Activated naive CD8-positive, alpha-beta T cell treated with anti-CD3 and anti-CD28 coated beads, Interleukin-2, amount 50 U/mL, for 24 hours (primary cell): ENCODE measurements around the gene LLGL2.
"Not testable (repeated sequence)": the region's sequence is repeated elsewhere in the genome, so short reads cannot be mapped to it uniquely, and the experiment has no call there.

Experiments used
- ATAC-seq: fragments of 150-1000 bp; cut with Tn5 transposase; one replicate; pipeline ENCODE4 v1.10.0; 2021
- DNase-seq: peaks from one replicate; pipeline ENCODE4 v3.0.0; 2021
- H3K27ac Mint-ChIP-seq: one replicate; pipeline ENCODE4 v1.8.0; 2021; ENCODE audit warnings: mild to moderate bottlenecking, mixed read lengths
- H3K27me3 Mint-ChIP-seq: one replicate; pipeline ENCODE4 v1.8.0; 2021; ENCODE audit warnings: mixed read lengths
- H3K36me3 Mint-ChIP-seq: one replicate; pipeline ENCODE4 v1.8.0; 2021; ENCODE audit warnings: low read depth, mixed read lengths
- H3K4me1 Mint-ChIP-seq: one replicate; pipeline ENCODE4 v1.8.0; 2021; ENCODE audit warnings: mixed read lengths
- H3K4me3 Mint-ChIP-seq: one replicate; pipeline ENCODE4 v1.8.0; 2021; ENCODE audit warnings: mild to moderate bottlenecking, moderate library complexity, mixed read lengths
- H3K9me3 Mint-ChIP-seq: one replicate; pipeline ENCODE4 v1.8.0; 2021; ENCODE audit warnings: mixed read lengths

LLGL2 gene

GRCh38 chr17:75584849-75585175, 59.3 kb downstream of the LLGL2 start:
- Mint-ChIP-seq H3K4me1 (peaks cover 14% of the 10 kb centered on the region), H3K27ac (no peak overlapping the region), H3K27me3 (no peaks in the 10 kb centered on the region), H3K36me3 (no peaks in the 10 kb centered on the region), H3K4me3 (no peak overlapping the region), H3K9me3 (no peaks in the 10 kb centered on the region)
- no peak for ATAC-seq
- DNase-seq: no peak

- ATAC-seq (peak; percentile 58), DNase-seq (peak; percentile 73)
- no peaks in the 10 kb centered on the region for H3K27me3 Mint-ChIP-seq
- peaks cover 7% of the 10 kb centered on the region for H3K4me1 Mint-ChIP-seq
- no peaks in the 10 kb centered on the region for H3K9me3 Mint-ChIP-seq
- no peaks in the 10 kb centered on the region for H3K36me3 Mint-ChIP-seq
- peak within 1 kb of the TSS; percentile 65 for H3K4me3 Mint-ChIP-seq
- no peak within 1 kb of the TSS for H3K27ac Mint-ChIP-seq
These were observed 62.4 kb downstream of the LLGL2 start, which contains the start of gene MYO15B for GRCh38 chr17:75587675-75588595. Gene MYO15B, plus strand, starts transcription at chr17:75587800. Its CDS starts 258 bp downstream, at chr17:75588058.

- ATAC-seq (peak; percentile 7), DNase-seq (no peak)
- Mint-ChIP-seq H3K27ac (no peak overlapping the region), H3K9me3 (no peaks in the 10 kb centered on the region), H3K4me3 (peak overlapping the region; percentile 65), H3K4me1 (peaks cover 7% of the 10 kb centered on the region), H3K27me3 (no peaks in the 10 kb centered on the region), H3K36me3 (no peaks in the 10 kb centered on the region)
These were observed 63.1 kb downstream of the LLGL2 start for GRCh38 chr17:75588596-75589011.

GRCh38 chr17:75589012-75589918, 63.8 kb downstream of the LLGL2 start:
- H3K4me1 Mint-ChIP-seq: peaks cover 7% of the 10 kb centered on the region
- no peaks in the 10 kb centered on the region for H3K27me3 Mint-ChIP-seq
- DNase-seq (peak; percentile 100), ATAC-seq (peak; percentile 83)
- H3K4me3 Mint-ChIP-seq: peak overlapping the region; percentile 61
- H3K27ac Mint-ChIP-seq: no peak overlapping the region
- H3K9me3 Mint-ChIP-seq: no peaks in the 10 kb centered on the region
- no peaks in the 10 kb centered on the region for H3K36me3 Mint-ChIP-seq

GRCh38 chr17:75589919-75590303, 64.4 kb downstream of the LLGL2 start:
- no peaks in the 10 kb centered on the region for H3K9me3 Mint-ChIP-seq
- H3K4me1 Mint-ChIP-seq: peaks cover 7% of the 10 kb centered on the region
- DNase-seq: no peak
- no peak for ATAC-seq
- H3K36me3 Mint-ChIP-seq: no peaks in the 10 kb centered on the region
- H3K4me3 Mint-ChIP-seq: peak overlapping the region; percentile 28
- no peaks in the 10 kb centered on the region for H3K27me3 Mint-ChIP-seq
- no peak overlapping the region for H3K27ac Mint-ChIP-seq

- H3K9me3 Mint-ChIP-seq: no peaks in the 10 kb centered on the region
- DNase-seq (no peak), ATAC-seq (no peak)
- H3K36me3 Mint-ChIP-seq: no peaks in the 10 kb centered on the region
- no peak overlapping the region for H3K27ac Mint-ChIP-seq
- H3K4me1 Mint-ChIP-seq: peaks cover 7% of the 10 kb centered on the region
- no peaks in the 10 kb centered on the region for H3K27me3 Mint-ChIP-seq
- H3K4me3 Mint-ChIP-seq: peak overlapping the region; percentile 28
These were observed 64.8 kb downstream of the LLGL2 start for GRCh38 chr17:75590314-75590761.

GRCh38 chr17:75590849-75591721, 65.6 kb downstream of the LLGL2 start:
- H3K9me3 Mint-ChIP-seq: no peaks in the 10 kb centered on the region
- H3K36me3 Mint-ChIP-seq: no peaks in the 10 kb centered on the region
- no peak overlapping the region for H3K4me3 Mint-ChIP-seq
- DNase-seq (no peak), ATAC-seq (no peak)
- peaks cover 7% of the 10 kb centered on the region for H3K4me1 Mint-ChIP-seq
- H3K27ac Mint-ChIP-seq: no peak overlapping the region
- H3K27me3 Mint-ChIP-seq: no peaks in the 10 kb centered on the region

- DNase-seq (no peak), ATAC-seq (no peak)
- Mint-ChIP-seq H3K9me3 (no peaks in the 10 kb centered on the region), H3K36me3 (no peaks in the 10 kb centered on the region), H3K27ac (no peak overlapping the region), H3K4me3 (no peak overlapping the region), H3K4me1 (peaks cover 7% of the 10 kb centered on the region), H3K27me3 (no peaks in the 10 kb centered on the region)
These were observed 66.3 kb downstream of the LLGL2 start for GRCh38 chr17:75591722-75592302.

- H3K4me3 Mint-ChIP-seq: no peak overlapping the region
- no peaks in the 10 kb centered on the region for H3K9me3 Mint-ChIP-seq
- DNase-seq (no peak), ATAC-seq (no peak)
- H3K4me1 Mint-ChIP-seq: peaks cover 4% of the 10 kb centered on the region
- no peak overlapping the region for H3K27ac Mint-ChIP-seq
- H3K27me3 Mint-ChIP-seq: no peaks in the 10 kb centered on the region
- no peaks in the 10 kb centered on the region for H3K36me3 Mint-ChIP-seq
These were observed 67.0 kb downstream of the LLGL2 start for GRCh38 chr17:75592348-75593020.

- ATAC-seq, H3K9me3 Mint-ChIP-seq, H3K27me3 Mint-ChIP-seq, H3K27ac Mint-ChIP-seq, DNase-seq, H3K4me1 Mint-ChIP-seq, H3K4me3 Mint-ChIP-seq, H3K36me3 Mint-ChIP-seq: not testable (repeated sequence)
These were observed 67.9 kb downstream of the LLGL2 start for GRCh38 chr17:75593430-75593829.

- Mint-ChIP-seq H3K9me3 (no peaks in the 10 kb centered on the region), H3K36me3 (no peaks in the 10 kb centered on the region), H3K27ac (no peak overlapping the region), H3K4me1 (peaks cover 3% of the 10 kb centered on the region), H3K4me3 (no peak overlapping the region), H3K27me3 (no peaks in the 10 kb centered on the region)
- DNase-seq (no peak), ATAC-seq (no peak)
These were observed 69.2 kb downstream of the LLGL2 start for GRCh38 chr17:75594499-75595283.

- Mint-ChIP-seq H3K4me1 (no peaks in the 10 kb centered on the region), H3K27ac (no peak overlapping the region), H3K9me3 (no peaks in the 10 kb centered on the region), H3K4me3 (no peak overlapping the region), H3K36me3 (no peaks in the 10 kb centered on the region), H3K27me3 (no peaks in the 10 kb centered on the region)
- no peak for DNase-seq
- ATAC-seq: no peak
These were observed 69.9 kb downstream of the LLGL2 start for GRCh38 chr17:75595284-75595919.
